Activated T-helper 1 cell treated with anti-CD3 and anti-CD28 coated beads, Interleukin-2, amount 50 U/mL, for 16 hours (primary cell): Measurements from ENCODE around the gene UQCR10.
"Not testable (repeated sequence)": the region's sequence is repeated elsewhere in the genome, so short reads cannot be mapped to it uniquely, and the experiment has no call there.

Experiments used
- DNase-seq, 2 donors: peaks; one replicate each; pipeline ENCODE4 v3.0.0-alpha.2; 2020; ENCODE audit warnings: low read depth in 1 of 2, low spot score in 1 of 2

Gene UQCR10

DNA sequence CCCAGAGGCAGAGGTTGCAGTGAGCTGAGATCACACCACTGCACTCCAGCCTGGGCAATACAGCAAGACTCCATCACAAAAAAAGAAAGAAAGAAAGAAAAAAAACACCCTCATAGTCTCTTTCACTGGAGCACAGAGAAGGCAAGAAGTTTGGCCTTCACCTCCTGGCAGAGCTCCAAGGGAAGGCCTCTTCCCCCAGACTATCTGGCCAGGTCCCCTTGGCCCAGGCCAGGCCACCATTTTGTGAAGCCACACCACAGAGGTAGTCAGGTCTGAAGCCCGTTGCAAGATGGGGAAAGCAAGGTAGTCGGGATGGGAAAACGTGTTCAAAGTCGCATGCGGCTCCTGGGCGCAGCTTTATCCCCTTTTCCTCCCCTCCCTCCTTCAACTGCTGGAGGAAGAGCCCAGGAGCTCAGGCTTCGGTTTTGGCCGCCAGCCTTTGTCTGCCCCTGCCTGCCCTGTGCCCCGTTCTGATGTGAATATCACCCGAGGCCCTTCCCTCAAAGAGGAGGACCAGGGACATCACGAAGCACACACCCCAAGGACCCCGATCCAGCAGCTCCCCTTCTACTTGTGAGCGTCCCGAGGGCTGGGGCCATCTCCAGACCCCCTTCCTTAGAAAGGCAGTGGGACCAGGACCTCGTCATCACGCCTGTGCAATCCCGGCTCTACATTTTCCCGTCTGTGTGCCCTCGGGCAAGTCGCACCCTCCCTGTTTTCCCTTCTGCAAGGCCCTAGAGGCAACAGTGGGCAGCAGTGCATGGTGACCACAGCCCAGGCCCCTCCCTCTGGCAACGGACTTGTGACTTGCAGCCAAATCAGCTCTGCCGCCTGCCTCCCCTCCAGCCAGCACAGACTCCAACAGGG, 29.7 kb upstream of the UQCR10 start:
- no peak for DNase-seq

DNA sequence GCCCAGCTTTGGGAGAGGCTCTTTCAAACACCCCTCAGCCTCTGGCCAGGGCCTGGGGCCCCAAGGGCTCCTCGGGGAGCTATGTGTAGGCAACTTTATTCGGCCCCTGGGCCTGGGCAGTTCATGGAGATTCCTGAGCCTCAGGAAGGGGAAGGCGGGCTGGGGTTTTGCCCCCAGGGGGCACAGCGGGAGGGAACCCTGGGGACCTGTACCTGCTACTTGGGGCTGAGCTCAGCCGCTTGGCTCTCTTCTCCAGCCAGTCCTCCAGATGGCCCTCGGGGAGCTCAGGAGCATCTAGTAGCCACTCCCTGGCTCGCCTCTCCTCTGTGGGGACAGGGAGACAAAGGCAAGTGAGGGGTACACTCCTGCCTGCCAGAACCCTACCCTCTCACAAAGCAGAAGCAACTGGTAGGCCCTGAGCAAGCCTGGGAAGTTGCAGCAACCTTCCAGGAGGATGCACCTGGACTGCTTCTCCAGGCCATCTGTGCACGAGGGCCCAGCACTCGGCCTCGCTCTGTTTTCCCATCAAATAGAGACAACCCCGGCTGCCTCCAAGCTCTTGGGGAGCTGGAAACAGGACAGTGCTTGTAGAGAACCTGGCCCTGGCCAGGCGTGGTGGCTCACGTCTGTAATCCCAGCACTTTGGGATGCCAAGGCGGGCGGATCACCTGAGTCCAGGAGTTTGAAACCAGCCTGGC, 28.9 kb upstream of the UQCR10 start:
- DNase-seq = no peak

DNA sequence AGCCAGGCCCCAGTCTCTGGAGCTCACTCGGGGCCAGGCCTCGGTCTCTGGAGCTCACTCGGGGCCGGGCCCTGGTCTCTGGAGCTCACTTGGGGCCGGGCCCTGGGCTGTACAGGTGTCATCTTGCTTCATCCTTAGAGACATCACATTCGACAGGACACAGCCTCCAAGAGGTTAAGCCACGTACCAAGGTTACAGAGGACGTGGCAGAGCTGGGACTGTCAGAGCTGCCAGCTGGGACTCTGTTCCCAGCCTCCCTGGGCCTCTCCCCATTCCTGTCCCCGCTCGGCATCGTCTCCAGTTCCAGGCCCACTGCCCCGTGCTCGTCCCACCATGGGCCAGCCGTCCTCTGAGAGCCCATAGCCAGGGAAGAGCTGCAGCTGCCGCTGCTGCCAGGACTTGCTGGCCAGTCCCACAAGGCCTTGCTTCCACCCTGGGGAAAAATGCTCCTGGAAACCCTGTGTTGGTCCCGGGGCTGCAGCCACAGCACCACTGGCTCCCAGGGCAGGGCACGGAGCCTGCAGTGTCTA, 27.8 kb upstream of the UQCR10 start:
- DNase-seq = no peak

DNA sequence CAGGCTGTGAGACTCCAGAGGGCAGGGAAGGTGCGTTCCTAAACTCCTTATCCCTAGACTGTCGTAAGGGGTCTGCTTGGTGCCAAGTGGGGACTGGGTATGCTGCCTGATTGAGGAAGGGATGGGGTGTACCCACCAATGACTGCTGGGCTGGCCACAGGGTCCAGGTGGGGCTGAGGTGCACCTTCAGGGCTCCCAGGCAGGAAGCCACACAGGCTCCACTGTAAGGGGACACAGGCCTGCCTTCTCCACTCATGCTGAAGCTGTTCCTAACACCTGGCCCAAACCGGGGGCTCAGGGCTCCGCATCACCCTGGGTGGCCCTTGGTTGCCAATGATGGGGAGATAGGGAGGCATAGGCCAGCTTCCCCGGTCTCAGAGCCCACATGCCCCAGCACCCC, 27.0 kb upstream of the UQCR10 start:
- no peak for DNase-seq

DNA sequence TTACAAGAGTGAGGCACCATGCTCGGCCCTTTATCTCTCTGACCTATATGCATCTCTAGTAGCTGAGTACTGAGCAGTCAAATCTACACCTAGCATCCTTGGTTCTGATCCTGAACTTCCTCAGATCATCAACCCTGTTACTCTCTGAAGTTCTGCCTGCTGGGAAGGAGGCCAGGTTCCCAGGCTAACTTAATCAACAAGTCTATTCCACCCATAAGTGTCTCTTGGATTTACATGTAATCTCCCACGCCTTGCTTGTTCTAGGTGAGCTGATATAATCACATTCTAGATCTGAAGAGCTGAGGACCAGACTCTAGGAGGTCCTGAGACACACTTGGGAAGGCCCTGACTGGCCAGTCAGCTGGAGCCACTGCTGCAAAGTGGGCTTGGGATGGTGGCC, 25.2 kb upstream of the UQCR10 start:
- no peak for DNase-seq

DNA sequence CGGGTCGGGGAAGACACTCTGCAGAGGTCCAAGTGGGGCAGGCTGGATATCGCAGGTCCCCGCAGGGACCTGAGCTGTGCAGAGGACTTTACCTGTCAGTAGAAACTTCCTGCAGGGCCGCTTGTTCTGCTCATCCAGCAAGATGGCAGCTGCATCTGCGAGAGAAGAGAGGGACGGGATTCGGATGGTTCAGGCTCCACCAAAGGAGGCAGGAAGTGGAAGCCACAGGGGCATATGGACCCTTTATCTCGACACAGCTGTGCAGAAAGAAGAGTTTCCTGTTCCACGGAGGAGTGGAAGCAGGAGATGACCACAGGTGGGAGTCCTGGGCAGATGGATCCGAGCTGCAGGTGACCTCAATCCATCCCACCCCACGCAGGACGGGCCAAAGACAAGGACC, 24.8 kb upstream of the UQCR10 start:
- DNase-seq = no peak

DNA sequence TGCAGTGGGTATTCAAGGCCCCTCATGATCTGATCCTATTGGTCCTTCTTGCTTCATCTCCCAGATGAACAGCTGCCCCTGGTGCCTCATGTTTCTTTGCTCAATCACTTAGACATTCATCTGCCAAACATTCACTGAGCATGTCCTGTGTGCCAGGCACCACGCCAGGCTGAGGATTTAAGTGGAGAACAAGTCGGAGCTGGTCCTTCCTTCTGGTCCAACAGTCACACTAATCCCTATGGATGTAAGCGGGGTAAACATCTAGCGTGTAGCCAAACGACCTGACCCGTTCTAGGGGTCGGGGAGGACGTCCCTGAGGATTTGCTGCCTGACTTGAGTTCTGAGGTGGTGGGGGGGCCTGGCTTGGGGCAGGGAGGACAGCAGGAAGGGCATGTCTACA, 22.3 kb upstream of the UQCR10 start:
- no peak for DNase-seq

DNA sequence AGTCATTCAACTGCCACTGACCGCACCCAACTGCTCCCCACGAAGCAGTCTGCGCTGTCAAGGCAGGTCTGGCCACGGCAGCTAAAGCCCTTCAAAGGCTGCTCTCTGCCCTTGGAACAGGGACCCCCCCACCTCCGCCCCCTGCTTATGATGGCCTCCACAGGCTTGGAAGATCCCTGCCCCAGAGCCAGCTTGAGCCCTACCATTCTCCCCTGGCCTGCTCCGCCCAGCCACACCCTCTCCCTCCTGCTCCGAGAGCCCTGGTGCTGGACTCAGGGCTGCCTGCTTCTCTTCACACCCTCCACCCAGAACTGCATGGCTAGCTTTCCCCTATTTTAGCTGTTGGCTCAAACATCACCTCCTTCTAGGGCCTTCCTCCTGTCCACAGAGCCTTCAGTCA, 19.3 kb upstream of the UQCR10 start:
- no peak for DNase-seq

DNA sequence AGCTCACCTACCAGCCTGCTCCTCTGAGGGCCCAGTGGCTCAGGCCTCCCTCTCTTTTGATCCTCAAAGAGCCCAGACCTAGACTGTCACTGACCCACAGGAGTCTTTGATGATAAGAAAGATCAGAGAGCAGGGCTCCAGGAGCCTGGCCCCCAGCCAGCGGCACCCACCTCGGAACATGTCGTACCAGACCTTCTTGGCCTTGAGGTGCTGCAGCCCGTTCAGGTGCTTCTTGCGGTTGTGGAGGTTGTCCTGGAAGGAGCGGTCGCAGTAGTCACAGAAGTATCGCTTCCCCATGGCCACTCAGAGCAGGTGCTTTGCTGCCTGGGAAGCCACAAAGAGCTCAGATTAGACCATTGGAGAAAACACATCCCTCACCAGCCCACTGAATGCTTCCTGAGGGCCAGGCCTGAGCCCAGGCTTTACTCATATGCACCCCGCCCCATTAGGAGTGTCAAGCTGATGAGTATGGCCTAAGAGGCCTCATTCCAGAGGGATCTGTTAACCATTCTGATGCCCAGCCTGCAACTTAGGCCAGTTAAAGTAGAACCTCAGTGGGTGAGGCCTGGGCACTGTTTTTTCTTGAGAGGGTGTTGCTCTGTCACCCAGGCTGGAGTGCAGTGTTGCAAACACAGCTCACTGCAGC, 18.8 kb upstream of the UQCR10 start:
- no peak for DNase-seq

DNA sequence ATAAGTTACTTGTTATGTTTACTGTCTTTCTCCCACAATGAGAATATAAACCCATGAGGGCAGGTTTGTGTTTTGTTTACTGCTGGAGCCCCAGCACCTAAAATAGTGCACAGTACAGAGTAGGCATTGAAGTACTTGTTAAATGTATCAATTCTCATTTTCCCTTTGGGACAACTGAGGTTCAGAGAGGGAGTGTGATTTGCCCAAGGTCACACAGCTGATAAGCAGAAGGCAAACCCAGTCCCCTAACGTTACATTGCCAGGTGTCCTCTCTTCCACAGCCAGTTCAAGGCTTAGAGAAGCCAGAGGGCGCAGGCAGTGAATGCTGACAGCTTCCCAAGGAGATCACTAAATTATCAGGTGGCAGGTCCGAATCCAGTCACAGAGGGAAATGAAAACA, 17.1 kb upstream of the UQCR10 start:
- DNase-seq = no peak

DNA sequence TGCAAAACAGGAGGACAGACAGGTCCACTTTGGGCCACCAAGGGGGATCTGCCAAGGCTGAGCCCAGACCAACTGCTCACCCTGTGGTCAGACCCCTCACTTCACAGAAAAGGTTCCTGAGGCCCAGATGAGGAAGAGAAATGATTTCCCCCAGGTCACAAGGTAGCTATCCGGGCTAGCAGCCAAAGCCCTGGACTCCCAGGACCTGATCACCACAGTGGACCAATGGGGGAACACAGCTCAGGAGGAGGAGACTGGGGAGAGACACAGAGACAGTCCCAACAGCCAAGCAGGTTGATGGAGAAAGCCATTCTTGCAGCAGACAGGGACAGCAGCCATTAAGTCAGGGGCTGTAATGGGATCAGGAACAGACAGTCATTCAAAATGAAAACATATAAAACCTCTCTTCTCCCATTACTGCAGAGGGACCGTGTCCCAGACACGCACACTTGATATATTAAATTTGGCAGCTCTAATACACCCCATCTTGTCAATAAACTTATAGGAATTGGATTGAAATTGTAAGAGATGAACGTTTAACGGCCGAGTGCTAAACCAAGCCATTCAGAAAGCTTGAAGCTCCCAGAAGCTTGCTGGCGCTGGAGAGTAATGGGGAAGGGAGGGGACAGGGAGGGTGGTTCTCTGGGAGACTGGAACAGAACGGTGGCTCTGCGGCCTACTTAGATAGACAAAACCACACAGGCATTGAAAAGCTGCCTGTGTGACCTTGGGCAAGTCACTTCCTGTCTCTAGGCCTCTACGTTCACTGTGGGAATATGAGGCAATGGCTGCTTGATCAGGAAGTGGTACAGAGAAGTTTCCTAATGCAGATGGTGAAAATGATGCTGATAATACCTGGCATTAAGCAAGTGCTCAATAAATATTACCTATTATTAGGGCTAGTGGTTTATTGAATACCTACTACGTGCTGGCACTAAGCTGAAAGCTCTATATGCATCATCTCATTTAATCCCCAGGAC, 16.3 kb upstream of the UQCR10 start:
- DNase-seq = no peak

DNA sequence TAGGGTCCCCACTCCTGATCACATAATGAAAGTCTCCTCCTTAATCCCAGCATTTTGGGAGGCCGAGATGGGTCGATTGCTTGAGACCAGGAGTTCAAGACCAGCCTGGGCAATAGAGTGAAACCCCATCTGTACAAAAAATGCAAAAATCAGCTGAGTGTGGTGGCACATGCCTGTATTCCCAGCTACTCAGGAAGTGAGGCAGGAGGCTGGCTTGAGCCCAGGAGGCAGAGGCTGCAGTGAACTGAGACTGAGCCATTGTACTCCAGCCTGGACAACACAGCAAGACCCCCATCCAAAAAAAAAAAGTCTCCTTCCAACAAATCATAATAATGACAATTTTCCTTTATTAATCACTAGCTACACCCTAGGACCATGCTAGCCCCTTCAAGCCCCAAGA, 15.5 kb upstream of the UQCR10 start:
- no peak for DNase-seq

DNA sequence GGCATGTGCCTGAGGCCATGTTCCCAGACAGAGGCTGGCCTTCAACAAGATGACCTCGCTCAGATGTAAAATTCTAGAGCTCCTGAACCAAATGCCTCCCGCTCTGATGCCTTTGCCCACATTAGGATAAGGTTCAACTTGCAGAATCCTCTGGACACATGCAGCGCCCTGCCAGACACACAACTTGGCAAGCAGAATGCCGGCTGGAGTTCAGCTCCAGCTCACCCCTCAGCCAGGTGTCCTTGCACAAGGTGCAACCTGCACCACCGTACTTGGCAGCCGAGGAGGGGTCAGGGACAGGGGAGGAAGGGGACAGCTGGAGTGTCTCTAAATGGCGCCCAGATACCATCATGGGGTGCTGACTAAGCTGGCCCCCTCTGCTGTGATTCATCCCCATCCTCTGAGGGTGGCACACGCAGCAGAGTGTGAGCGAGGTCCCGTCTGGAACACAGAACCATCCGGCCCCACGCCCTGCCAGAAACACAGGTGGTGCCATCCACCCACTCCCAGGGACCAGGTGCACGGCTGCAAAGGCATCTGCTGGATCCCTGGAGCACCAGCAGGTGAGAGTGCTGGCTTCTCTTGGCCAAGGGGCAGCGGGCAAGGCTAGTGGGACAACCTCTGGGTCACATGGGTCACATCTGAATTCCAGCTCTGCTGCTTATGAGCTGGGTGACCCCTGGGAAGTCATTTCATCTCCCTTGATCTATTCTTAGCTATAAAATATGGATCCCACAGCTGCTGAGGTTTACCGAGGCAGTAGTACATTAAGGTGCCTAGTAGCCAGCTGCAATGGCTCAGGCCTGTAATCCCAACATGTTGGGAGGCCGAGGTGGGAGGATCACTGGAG, 13.1 kb upstream of the UQCR10 start:
- DNase-seq = no peak

DNA sequence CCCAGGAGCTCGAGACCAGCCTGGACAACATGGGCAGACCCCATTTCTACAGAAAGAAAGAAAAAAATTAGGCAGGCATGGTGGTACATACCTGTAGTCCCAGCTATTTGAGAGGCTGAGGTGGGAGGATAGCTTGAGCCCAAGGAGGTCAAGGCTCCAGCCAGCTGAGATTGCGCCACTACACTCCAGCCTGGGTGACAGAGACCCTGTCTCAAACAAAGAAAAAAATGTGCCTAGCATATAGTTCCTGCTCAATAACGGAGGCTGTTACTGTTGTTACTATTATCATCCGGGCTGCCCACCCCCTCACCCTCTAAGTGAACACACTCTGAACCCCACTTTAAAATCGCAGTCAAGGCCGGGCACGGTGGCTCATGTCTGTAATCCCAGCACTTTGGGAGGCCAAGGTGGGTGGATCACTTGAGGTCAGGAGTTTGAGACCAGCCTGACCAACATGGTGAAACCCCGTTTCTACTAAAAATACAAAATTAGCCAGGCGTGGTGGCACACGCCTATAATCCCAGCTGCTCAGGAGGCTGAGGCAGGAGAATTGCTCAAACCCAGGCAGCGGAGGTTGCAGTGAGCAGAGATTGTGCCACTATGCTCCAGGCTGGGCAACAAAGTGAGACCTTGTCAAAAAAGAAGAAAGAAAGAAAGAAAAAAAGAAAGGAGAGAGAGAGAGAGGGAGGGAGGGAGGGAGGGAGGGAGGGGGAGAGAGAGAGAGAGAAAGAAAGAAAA, 12.3 kb upstream of the UQCR10 start:
- not testable (repeated sequence) for DNase-seq

DNA sequence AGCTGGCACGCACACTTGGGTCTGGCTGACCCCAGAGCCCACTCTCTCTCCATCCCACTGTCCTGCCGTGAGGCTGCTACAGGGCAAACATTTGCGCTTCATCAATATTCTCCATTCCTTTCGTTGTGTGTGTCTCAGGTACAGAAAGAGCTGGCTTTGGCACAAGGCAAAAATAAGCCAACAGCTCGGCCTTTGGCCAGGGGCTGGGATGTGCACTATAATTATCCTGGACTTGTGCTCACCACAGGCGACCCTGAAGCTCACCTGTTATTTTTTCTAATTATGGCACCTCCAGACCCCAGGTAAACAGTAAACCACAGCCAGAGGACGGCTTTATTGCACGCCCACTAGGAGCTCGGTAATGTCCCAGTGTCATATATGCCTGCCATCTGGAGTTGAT, 11.3 kb upstream of the UQCR10 start:
- no peak for DNase-seq

DNA sequence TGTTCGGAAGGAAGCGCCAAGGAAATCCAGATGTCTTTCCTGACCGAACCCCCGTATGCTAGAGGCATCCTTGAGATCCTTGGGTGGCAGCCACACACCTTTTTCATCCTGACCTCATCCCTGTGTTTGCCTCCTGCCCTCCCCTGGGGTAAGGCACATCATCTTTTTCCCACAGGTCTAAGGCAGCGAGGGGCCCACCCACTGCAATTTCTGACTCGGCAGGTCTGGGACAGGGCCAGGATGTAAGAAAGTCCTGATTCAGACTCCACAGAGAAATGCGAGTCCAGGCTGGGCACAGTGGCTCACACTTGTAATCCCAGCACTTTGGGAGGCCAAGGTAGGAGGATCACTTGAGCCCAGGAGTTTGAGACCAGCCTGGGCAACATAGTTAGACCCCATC, 10.8 kb upstream of the UQCR10 start:
- no peak for DNase-seq

DNA sequence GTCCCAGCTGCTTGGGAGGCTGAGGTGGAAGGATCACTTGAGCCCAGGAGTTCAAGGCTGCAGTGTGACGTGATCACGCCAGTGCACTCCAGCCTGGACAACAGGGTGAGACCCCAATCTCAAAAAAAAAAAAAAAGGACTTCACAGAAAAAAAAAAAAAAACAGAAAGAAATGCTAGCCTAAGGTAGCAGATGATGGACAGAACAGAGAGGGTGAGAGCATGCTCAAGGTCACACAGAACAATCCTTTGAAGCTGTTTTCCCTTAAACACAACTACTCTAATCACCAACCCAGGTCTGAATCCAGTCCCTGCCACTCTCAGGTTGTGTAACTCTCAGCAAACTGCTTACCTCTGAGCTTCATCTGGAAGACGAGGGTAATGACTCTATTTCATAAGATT, 10.1 kb upstream of the UQCR10 start:
- DNase-seq = no peak

DNA sequence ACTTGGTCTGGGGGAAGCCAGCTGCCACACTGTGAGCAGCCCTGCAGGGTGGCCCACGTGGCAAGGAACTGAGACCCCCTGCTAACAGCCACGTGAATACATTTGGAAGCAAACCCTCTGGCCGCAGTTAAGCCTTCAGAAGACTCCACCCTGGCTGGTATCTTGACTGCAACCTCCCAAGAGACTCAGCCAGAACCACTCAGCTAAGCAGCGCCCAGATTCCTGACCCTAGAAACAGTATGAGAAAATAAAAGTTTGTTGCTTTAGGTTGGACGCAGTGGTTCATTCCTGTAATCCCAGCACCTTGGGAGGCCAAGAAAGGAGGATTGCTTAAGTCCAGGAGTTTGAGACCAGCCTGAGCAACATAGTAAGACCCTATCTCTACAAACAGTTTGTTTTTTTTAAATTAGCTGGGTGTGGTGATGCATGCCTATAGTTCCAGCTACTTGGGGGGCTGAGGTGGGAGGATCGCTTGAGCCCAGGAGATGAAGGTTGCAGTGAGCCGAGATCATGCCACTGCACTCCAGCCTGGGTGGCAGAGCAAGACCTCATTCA, 9.0 kb upstream of the UQCR10 start:
- DNase-seq = no peak

DNA sequence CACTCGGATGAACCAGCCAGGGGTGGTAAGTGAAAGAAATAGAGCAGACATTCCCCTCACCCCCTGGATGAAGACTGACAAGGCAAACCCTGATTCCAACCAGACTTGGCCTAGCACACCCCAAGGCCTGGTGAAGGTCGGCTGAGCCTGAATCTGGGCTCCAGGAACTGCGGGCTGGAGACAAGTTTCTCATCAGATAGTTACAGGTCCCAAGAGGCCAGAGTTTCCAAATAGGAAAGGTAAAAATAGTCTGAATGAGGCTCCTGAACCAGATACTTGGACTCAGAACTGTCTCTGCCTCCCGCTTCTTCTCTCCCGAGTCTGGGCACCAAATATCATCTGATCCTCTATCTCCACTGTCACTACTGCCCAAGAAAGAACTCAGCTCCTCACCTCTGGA, 8.2 kb upstream of the UQCR10 start:
- no peak for DNase-seq
